HepG2 (cell line): ENCODE measurements around the gene CD58. TPM values are rescaled to one million over a fixed set of nuclear protein-coding genes. Genes with fewer than 3 reads are reported as not detected.
A peak's percentile ranks its signal among the peaks of the same experiment; 100 is the strongest.

Experiments used
- CENPX ChIP-seq: sonication (generic); formaldehyde crosslinking; IDR thresholded peaks from 2 replicates; pipeline ENCODE4 v1.9.0; 2021; ENCODE audit warnings: mild to moderate bottlenecking, missing genetic modification reagents, moderate library complexity
- GMEB2 ChIP-seq: IDR thresholded peaks from 2 replicates; pipeline ENCODE4 v1.6.1; 2016; ENCODE audit warnings: missing biosample characterization, missing genetic modification reagents, low read depth
- KMT2A ChIP-seq: sonication (generic); formaldehyde crosslinking; IDR thresholded peaks from 2 replicates; pipeline ENCODE4 v1.4.0; 2020; ENCODE audit warnings: missing genetic modification reagents
- MIER3 ChIP-seq: IDR thresholded peaks from 2 replicates; pipeline ENCODE4 v1.6.1; 2016; ENCODE audit warnings: missing compliant biosample characterization, borderline replicate concordance
- NCOA2 ChIP-seq: sonication (generic); formaldehyde crosslinking; IDR thresholded peaks from 2 replicates; pipeline ENCODE4 v1.8.0; 2022; ENCODE audit warnings: inconsistent platforms
- NFATC3 ChIP-seq: sonication (generic); formaldehyde crosslinking; IDR thresholded peaks from 2 replicates; pipeline ENCODE4 v1.5.1; 2020; ENCODE audit warnings: mild to moderate bottlenecking, missing genetic modification reagents
- NR3C1 ChIP-seq: sonication (generic); formaldehyde crosslinking; IDR thresholded peaks from 2 replicates; pipeline ENCODE4 v1.4.0; 2020; ENCODE audit warnings: missing genetic modification reagents
- PHB2 ChIP-seq: fragments of 450-650 bp; IDR thresholded peaks from 2 replicates; pipeline ENCODE4 v1.6.1; 2018; ENCODE audit not compliant: partially characterized antibody
- RBM22 ChIP-seq: fragments of 200-400 bp; formaldehyde crosslinking; optimal IDR thresholded peaks from 2 replicates; pipeline ENCODE3; 2017; ENCODE audit warnings: mild to moderate bottlenecking, low read length, moderate library complexity
- SNAPC5 ChIP-seq: sonication (generic); formaldehyde crosslinking; IDR thresholded peaks from 2 replicates; pipeline ENCODE4 v1.8.1; 2023; ENCODE audit warnings: mild to moderate bottlenecking, missing genetic modification reagents, borderline replicate concordance
- SP4 ChIP-seq: sonication (generic); formaldehyde crosslinking; IDR thresholded peaks from 2 replicates; pipeline ENCODE4 v1.8.1; 2023; ENCODE audit warnings: mild to moderate bottlenecking, missing genetic modification reagents
- SRSF1 ChIP-seq: fragments of 200-400 bp; formaldehyde crosslinking; optimal IDR thresholded peaks from 2 replicates; pipeline ENCODE3; 2017; ENCODE audit warnings: mild to moderate bottlenecking, low read depth, low read length, moderate library complexity
- STAT5B ChIP-seq: sonication (generic); formaldehyde crosslinking; IDR thresholded peaks from 2 replicates; pipeline ENCODE4 v1.4.0; 2020; ENCODE audit warnings: missing genetic modification reagents
- TFDP1 ChIP-seq: IDR thresholded peaks from 2 replicates; pipeline ENCODE4 v1.6.1; 2016; ENCODE audit warnings: missing compliant biosample characterization, missing genetic modification reagents, borderline replicate concordance
- ZNF20 ChIP-seq: sonication (generic); formaldehyde crosslinking; IDR thresholded peaks from 2 replicates; pipeline ENCODE4 v1.4.0; 2020; ENCODE audit warnings: mild to moderate bottlenecking, moderate library complexity, missing genetic modification reagents
- ZNF441 ChIP-seq: sonication (generic); formaldehyde crosslinking; IDR thresholded peaks from 2 replicates; pipeline ENCODE4 v1.7.0; 2021; ENCODE audit warnings: missing genetic modification reagents, borderline replicate concordance
- ZNF703 ChIP-seq: sonication (generic); formaldehyde crosslinking; IDR thresholded peaks from 2 replicates; pipeline ENCODE4 v1.5.1; 2020; ENCODE audit warnings: missing genetic modification reagents, mild to moderate bottlenecking, moderate library complexity, borderline replicate concordance
- ZNF792 ChIP-seq: IDR thresholded peaks from 2 replicates; pipeline ENCODE4 v1.6.1; 2016
- ZSCAN29 ChIP-seq: sonication (generic); formaldehyde crosslinking; conservative IDR thresholded peaks from 2 replicates; pipeline ENCODE4 v1.4.0; 2020; ENCODE audit warnings: mild to moderate bottlenecking, missing genetic modification reagents
- polyA plus RNA-seq, 8 experiments: library from polyadenylated mRNA; depleted of rRNA in 3 of 8; stranded (reverse) in 7 of 8; unstranded in 1 of 8; fragments of >200 nt; fragmentation: Illumina TruSeq in 4 of 8; extraction: Trizol in 4 of 8; gene quantifications; 2 replicates each; pipeline versions ENCODE4 v1.2.1 to v1.2.3, GENCODE V29; 2011 to 2016; ENCODE audit warnings: low read depth in 4 of 8, missing spikeins in 1 of 8, mixed read lengths in 1 of 8; ENCODE audit not compliant: insufficient read depth in 1 of 8
- total RNA-seq, 5 experiments: library from RNA; depleted of rRNA; stranded (reverse); fragments of >200 nt; fragmentation: Illumina TruSeq; extraction: Trizol; gene quantifications; 2 replicates each; pipeline ENCODE4 v1.2.3, GENCODE V29; 2016; ENCODE audit warnings: low read depth in 1 of 5
- TF ChIP-seq, protein P1 (sequence below): sonication (generic); formaldehyde crosslinking; IDR thresholded peaks from 2 replicates; pipeline ENCODE4 v1.4.0; 2020; ENCODE audit warnings: missing genetic modification reagents
- TF ChIP-seq, protein P2 (sequence below): IDR thresholded peaks from 2 replicates; pipeline ENCODE4 v1.6.1; 2012; ENCODE audit warnings: low read length, improper control_type of control experiment
- TF ChIP-seq, protein P3 (sequence below): sonication (generic); formaldehyde crosslinking; IDR thresholded peaks from 2 replicates; pipeline ENCODE4 v1.5.0; 2020; ENCODE audit warnings: missing genetic modification reagents

Gene CD58
- total and polyA plus RNA-seq, 2 of the 13 experiments (the other 11 are each of a cell fraction or from before 2014, with no cell fraction given): 9.4 to 13.5 TPM

DNA sequence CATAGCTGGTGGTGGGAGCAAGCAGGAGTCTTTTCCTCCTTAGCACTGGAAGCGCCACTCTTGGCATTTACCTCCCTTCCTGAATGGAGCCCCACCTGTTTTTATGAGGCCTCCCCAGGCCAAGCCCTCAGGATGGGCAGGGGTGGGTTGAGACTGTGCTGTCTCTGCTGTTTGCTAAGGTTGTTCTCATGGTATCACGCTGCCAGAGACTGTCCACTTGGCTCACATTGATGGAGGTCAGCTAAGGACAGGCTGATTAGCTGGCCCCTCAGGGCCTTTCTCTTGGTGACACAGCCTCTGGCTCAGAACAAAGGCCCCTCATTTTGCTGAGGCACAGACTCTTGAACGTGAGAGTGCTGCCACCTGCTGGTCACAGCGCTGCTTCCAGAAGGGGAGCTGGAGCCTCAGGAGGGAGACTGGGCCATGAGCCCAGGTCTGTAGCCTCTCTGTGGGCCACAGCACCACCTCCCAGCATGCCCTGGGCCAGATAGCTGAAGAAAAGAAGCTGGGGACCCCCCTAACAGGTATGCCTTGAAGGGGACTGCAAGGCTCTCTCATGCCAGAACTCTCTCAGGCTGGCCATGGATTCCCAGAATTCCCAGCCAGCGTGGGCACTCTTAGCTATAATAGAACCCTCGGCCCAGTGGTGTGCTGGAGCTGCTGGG, 85.6 kb downstream of the CD58 start (continued):
- no peak for TF ChIP-seq SNAPC5 (CRISPR knock-in tag)
- TF ChIP-seq SRSF1: no peak
- TF ChIP-seq PHB2: no peak
- TF ChIP-seq GMEB2: no peak
- no peak for TF ChIP-seq NFATC3 (CRISPR knock-in tag)
- TF ChIP-seq ZNF441 (CRISPR knock-in tag): no peak
- TF ChIP-seq ZNF792 (CRISPR knock-in tag): no peak; the same call in 1 of the 2 replicates
- no peak for TF ChIP-seq ZNF20 (CRISPR knock-in tag)
- TF ChIP-seq RBM22: no peak
- no peak for TF ChIP-seq NR3C1 (CRISPR knock-in tag)
- TF ChIP-seq, protein P1, sequence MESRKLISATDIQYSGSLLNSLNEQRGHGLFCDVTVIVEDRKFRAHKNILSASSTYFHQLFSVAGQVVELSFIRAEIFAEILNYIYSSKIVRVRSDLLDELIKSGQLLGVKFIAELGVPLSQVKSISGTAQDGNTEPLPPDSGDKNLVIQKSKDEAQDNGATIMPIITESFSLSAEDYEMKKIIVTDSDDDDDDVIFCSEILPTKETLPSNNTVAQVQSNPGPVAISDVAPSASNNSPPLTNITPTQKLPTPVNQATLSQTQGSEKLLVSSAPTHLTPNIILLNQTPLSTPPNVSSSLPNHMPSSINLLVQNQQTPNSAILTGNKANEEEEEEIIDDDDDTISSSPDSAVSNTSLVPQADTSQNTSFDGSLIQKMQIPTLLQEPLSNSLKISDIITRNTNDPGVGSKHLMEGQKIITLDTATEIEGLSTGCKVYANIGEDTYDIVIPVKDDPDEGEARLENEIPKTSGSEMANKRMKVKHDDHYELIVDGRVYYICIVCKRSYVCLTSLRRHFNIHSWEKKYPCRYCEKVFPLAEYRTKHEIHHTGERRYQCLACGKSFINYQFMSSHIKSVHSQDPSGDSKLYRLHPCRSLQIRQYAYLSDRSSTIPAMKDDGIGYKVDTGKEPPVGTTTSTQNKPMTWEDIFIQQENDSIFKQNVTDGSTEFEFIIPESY (CRISPR knock-in tag): no peak
- no peak for TF ChIP-seq STAT5B (CRISPR knock-in tag)
- TF ChIP-seq KMT2A (CRISPR knock-in tag): no peak
- TF ChIP-seq SP4 (CRISPR knock-in tag): no peak
- TF ChIP-seq, protein P2, sequence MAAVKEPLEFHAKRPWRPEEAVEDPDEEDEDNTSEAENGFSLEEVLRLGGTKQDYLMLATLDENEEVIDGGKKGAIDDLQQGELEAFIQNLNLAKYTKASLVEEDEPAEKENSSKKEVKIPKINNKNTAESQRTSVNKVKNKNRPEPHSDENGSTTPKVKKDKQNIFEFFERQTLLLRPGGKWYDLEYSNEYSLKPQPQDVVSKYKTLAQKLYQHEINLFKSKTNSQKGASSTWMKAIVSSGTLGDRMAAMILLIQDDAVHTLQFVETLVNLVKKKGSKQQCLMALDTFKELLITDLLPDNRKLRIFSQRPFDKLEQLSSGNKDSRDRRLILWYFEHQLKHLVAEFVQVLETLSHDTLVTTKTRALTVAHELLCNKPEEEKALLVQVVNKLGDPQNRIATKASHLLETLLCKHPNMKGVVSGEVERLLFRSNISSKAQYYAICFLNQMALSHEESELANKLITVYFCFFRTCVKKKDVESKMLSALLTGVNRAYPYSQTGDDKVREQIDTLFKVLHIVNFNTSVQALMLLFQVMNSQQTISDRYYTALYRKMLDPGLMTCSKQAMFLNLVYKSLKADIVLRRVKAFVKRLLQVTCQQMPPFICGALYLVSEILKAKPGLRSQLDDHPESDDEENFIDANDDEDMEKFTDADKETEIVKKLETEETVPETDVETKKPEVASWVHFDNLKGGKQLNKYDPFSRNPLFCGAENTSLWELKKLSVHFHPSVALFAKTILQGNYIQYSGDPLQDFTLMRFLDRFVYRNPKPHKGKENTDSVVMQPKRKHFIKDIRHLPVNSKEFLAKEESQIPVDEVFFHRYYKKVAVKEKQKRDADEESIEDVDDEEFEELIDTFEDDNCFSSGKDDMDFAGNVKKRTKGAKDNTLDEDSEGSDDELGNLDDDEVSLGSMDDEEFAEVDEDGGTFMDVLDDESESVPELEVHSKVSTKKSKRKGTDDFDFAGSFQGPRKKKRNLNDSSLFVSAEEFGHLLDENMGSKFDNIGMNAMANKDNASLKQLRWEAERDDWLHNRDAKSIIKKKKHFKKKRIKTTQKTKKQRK: no peak
- no peak for TF ChIP-seq MIER3 (CRISPR knock-in tag)
- TF ChIP-seq, protein P3, sequence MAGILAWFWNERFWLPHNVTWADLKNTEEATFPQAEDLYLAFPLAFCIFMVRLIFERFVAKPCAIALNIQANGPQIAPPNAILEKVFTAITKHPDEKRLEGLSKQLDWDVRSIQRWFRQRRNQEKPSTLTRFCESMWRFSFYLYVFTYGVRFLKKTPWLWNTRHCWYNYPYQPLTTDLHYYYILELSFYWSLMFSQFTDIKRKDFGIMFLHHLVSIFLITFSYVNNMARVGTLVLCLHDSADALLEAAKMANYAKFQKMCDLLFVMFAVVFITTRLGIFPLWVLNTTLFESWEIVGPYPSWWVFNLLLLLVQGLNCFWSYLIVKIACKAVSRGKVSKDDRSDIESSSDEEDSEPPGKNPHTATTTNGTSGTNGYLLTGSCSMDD (CRISPR knock-in tag): no peak
- TF ChIP-seq CENPX (CRISPR knock-in tag): no peak
- no peak for TF ChIP-seq ZNF703 (CRISPR knock-in tag)
- TF ChIP-seq ZSCAN29: 0 out of 2 replicates have a peak, but pooled peaks have one; percentile 24
- TF ChIP-seq TFDP1: 0 out of 2 replicates have a peak, but pooled peaks have one; percentile 21
- TF ChIP-seq NCOA2 (CRISPR knock-in tag): peak; percentile 75
